ENCODE data around the gene ELF5. TPM values are rescaled to one million over a fixed set of nuclear protein-coding genes. Genes with fewer than 3 reads are reported as not detected.

The ELF5 gene
- total RNA-seq, 2 donors from 2014 or later, result 0.18 to 2.7 TPM

GRCh38 chr11:34441814-34442213 is 71.8 kb downstream of the ELF5 start:
- no peaks in the 10 kb centered on the region for H3K36me3 ChIP-seq
- no peaks in the 10 kb centered on the region for H3K9me3 ChIP-seq
- no peak for DNase-seq (ENCODE audit: low spot score)
- TF ChIP-seq POLR2AphosphoS5 (IDR thresholded peaks at IDR 0.05), result no peak
- TF ChIP-seq POLR2A (IDR thresholded peaks at IDR 0.05), result no peak
- TF ChIP-seq, protein P1, sequence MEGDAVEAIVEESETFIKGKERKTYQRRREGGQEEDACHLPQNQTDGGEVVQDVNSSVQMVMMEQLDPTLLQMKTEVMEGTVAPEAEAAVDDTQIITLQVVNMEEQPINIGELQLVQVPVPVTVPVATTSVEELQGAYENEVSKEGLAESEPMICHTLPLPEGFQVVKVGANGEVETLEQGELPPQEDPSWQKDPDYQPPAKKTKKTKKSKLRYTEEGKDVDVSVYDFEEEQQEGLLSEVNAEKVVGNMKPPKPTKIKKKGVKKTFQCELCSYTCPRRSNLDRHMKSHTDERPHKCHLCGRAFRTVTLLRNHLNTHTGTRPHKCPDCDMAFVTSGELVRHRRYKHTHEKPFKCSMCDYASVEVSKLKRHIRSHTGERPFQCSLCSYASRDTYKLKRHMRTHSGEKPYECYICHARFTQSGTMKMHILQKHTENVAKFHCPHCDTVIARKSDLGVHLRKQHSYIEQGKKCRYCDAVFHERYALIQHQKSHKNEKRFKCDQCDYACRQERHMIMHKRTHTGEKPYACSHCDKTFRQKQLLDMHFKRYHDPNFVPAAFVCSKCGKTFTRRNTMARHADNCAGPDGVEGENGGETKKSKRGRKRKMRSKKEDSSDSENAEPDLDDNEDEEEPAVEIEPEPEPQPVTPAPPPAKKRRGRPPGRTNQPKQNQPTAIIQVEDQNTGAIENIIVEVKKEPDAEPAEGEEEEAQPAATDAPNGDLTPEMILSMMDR (IDR thresholded peaks at IDR 0.05), result no peak
- H3K4me1 ChIP-seq (replicated peaks), result no peaks in the 10 kb centered on the region
- intact Hi-C loops (cut with DNase I), result no loop called here
- no peaks in the 10 kb centered on the region for H3K27me3 ChIP-seq (replicated peaks; ENCODE audit: insufficient read depth)
- no peak overlapping the region for H3K27ac ChIP-seq
- H3K4me3 ChIP-seq, result no peak overlapping the region

GRCh38 chr11:34439610-34440198 is 73.9 kb downstream of the ELF5 start:
- WGBS, result 22% methylated on average over 8 of the region's 8 CpGs
- intact Hi-C loops (cut with DNase I), result loop anchor here (5.0 to 10.0 kb wide), 2 partner anchors 82 to 475 kb away; partner anchors contain the start of genes ABTB2, APIP and PDHX
- peak overlapping the region in 1 of 2 donors; percentile 82 for H3K27ac ChIP-seq

GRCh38 chr11:34438529-34439507 is 74.8 kb downstream of the ELF5 start, which contains the start of gene CAT:
Gene CAT (plus strand): TSS chr11:34438934. CDS start chr11:34439014, 80 bp downstream.
- DNase-seq (ENCODE audit: low spot score), result peak; percentile 97
- TF ChIP-seq POLR2AphosphoS5 (IDR thresholded peaks at IDR 0.05) (peak; percentile 96), POLR2A (IDR thresholded peaks at IDR 0.05) (peak; percentile 70)
- TF ChIP-seq, protein P1 (IDR thresholded peaks at IDR 0.05), result no peak
- peak within 1 kb of the TSS; percentile 69 to 84 for H3K4me3 ChIP-seq
- H3K27me3 ChIP-seq (replicated peaks; ENCODE audit: insufficient read depth), result no peaks in the 10 kb centered on the region
- intact Hi-C loops (cut with DNase I), result loop anchor here (5.0 to 10.0 kb wide), 2 partner anchors 82 to 476 kb away; partner anchors contain the start of genes ABTB2, APIP and PDHX
- H3K27ac ChIP-seq, result peak within 1 kb of the TSS; percentile 79 to 82
- H3K4me1 ChIP-seq (replicated peaks), result no peaks in the 10 kb centered on the region
- WGBS, result under 1% methylated on average over 61 of the region's 62 CpGs
- no peaks in the 10 kb centered on the region for H3K36me3 ChIP-seq
- no peaks in the 10 kb centered on the region for H3K9me3 ChIP-seq

More at GRCh38 chr11:34439610-34440198, 73.9 kb downstream of the ELF5 start:
- TF ChIP-seq POLR2AphosphoS5 (IDR thresholded peaks at IDR 0.05) (no peak), POLR2A (IDR thresholded peaks at IDR 0.05) (no peak)
- TF ChIP-seq, protein P1 (IDR thresholded peaks at IDR 0.05), result no peak
- DNase-seq (ENCODE audit: low spot score), result no peak
- no peaks in the 10 kb centered on the region for H3K36me3 ChIP-seq
- H3K27me3 ChIP-seq (replicated peaks; ENCODE audit: insufficient read depth), result no peaks in the 10 kb centered on the region
- peak overlapping the region; percentile 69 to 84 for H3K4me3 ChIP-seq
- no peaks in the 10 kb centered on the region for H3K9me3 ChIP-seq
- H3K4me1 ChIP-seq (replicated peaks), result no peaks in the 10 kb centered on the region

- no peak for DNase-seq (ENCODE audit: low spot score)
- H3K36me3 ChIP-seq, result no peaks in the 10 kb centered on the region
- H3K27ac ChIP-seq, result no peak overlapping the region
- no peak overlapping the region for H3K4me3 ChIP-seq
- no peaks in the 10 kb centered on the region for H3K9me3 ChIP-seq
- WGBS, result 93% methylated on average over 2 of the region's 2 CpGs
- intact Hi-C loops (cut with DNase I), result loop anchor here (5.0 to 10.0 kb wide), 2 partner anchors 80 to 477 kb away; partner anchors contain the start of genes ABTB2, APIP and PDHX
- no peaks in the 10 kb centered on the region for H3K4me1 ChIP-seq (replicated peaks)
- no peaks in the 10 kb centered on the region for H3K27me3 ChIP-seq (replicated peaks; ENCODE audit: insufficient read depth)
- TF ChIP-seq, protein P1 (IDR thresholded peaks at IDR 0.05), result no peak
- TF ChIP-seq POLR2AphosphoS5 (IDR thresholded peaks at IDR 0.05) (no peak), POLR2A (IDR thresholded peaks at IDR 0.05) (no peak)
Observed at GRCh38 chr11:34437224-34438125, 76.1 kb downstream of the ELF5 start.

Data from prostate gland (tissue), 2 donors.